GM18951 (cell line): Measurements from ENCODE around the gene HOXB4.

ENCODE experiments used
- POLR2A ChIP-seq: IDR thresholded peaks from 4 replicates; pipeline ENCODE4 v1.6.1; 2011; ENCODE audit warnings: mild to moderate bottlenecking; ENCODE audit not compliant: insufficient read length, insufficient read depth; ENCODE audit errors: extremely low read depth
- in situ Hi-C: fragments of 300-500 bp; cut with MboI; formaldehyde crosslinking; loops from one replicate; pipeline ENCODE4 v1.12.0; 2022; ENCODE audit warnings: low sequenced_read_pairs, mixed read lengths, inconsistent platforms; ENCODE audit not compliant: unreplicated experiment

The HOXB4 gene

GRCh38 chr17:48593840-48594537, 15.8 kb upstream of the HOXB4 start:
- in situ Hi-C loops, result no loop called here

GRCh38 chr17:48593126-48593829, 15.1 kb upstream of the HOXB4 start, which contains the start of gene HOXB5:
Gene HOXB5 (minus strand): TSS chr17:48593779. CDS start chr17:48593682, 97 bp downstream.
- no peak for TF ChIP-seq POLR2A
- in situ Hi-C loops, result no loop called here

More at GRCh38 chr17:48593840-48594537, 15.8 kb upstream of the HOXB4 start:
- TF ChIP-seq POLR2A, result no peak

- in situ Hi-C loops, result no loop called here
- no peak for TF ChIP-seq POLR2A
Measured at GRCh38 chr17:48592577-48592976, 14.4 kb upstream of the HOXB4 start.

- in situ Hi-C loops, result no loop called here
- TF ChIP-seq POLR2A, result no peak
Measured at GRCh38 chr17:48592057-48592514, 13.9 kb upstream of the HOXB4 start.

- TF ChIP-seq POLR2A, result no peak
- in situ Hi-C loops, result no loop called here
Measured at GRCh38 chr17:48591255-48592056, 13.3 kb upstream of the HOXB4 start.

- in situ Hi-C loops, result no loop called here
Measured at GRCh38 chr17:48590607-48591161, 12.5 kb upstream of the HOXB4 start.

GRCh38 chr17:48589831-48590606, 11.9 kb upstream of the HOXB4 start, which contains the start of gene HOXB3:
Gene HOXB3 (minus strand): TSS chr17:48590241. CDS start chr17:48552474, 37,767 bp downstream.
- in situ Hi-C loops, result no loop called here
- no peak for TF ChIP-seq POLR2A

More at GRCh38 chr17:48590607-48591161, 12.5 kb upstream of the HOXB4 start:
- no peak for TF ChIP-seq POLR2A

- no peak for TF ChIP-seq POLR2A
Measured at GRCh38 chr17:48589060-48589830, 11.1 kb upstream of the HOXB4 start.

GRCh38 chr17:48588528-48588927, 10.4 kb upstream of the HOXB4 start:
- in situ Hi-C loops, result no loop called here
- TF ChIP-seq POLR2A, result no peak

More at GRCh38 chr17:48589060-48589830, 11.1 kb upstream of the HOXB4 start:
- in situ Hi-C loops, result no loop called here

- TF ChIP-seq POLR2A, result no peak
- in situ Hi-C loops, result no loop called here
Measured at GRCh38 chr17:48588074-48588415, 9.9 kb upstream of the HOXB4 start.

- no peak for TF ChIP-seq POLR2A
- in situ Hi-C loops, result no loop called here
Measured at GRCh38 chr17:48587276-48588073, 9.3 kb upstream of the HOXB4 start.
